ENCODE results near the gene KIF17.

GRCh38 chr1:20729155-20729931 lies 11.5 kb upstream of the KIF17 start:
- TF ChIP-seq EZH2 (IDR thresholded peaks at IDR 0.05) (no peak), CTCF (IDR thresholded peaks at IDR 0.05) (no peak), EZH2phosphoT487 (IDR thresholded peaks at IDR 0.05) (no peak)

Measured in neural progenitor cell (in vitro differentiated cells).